ENCODE results near the gene LPIN3.

LPIN3 gene

GRCh38 chr20:41373931-41374920 is 33.6 kb downstream of the LPIN3 start:
- H3K27me3 ChIP-seq (replicated peaks in 2 of 5; ENCODE audit: control insufficient read depth in 4 of 5, insufficient read depth in 5 of 5, low read length in 4 of 5) = peaks cover 3 to 91% (median 21%) of the 10 kb centered on the region in 5 experiments
- no peak overlapping the region for H3K27ac ChIP-seq (ENCODE audit: insufficient read depth in 1 of 2, low read depth in 1 of 2, low read length in 2 of 2, poor library complexity in 1 of 2, severe bottlenecking in 2 of 2)
- H3K9me3 ChIP-seq (ENCODE audit: control extremely low read depth in 1 of 5, control insufficient read depth in 4 of 5, insufficient read depth in 2 of 5, low read depth in 1 of 5, low read length in 4 of 5) = peaks cover 0 to 22% (median 16%) of the 10 kb centered on the region in 5 experiments
- ChIA-PET POLR2A (interaction anchor here (0.7 kb wide), 1 partner anchor 30 kb away, joined by 3 read pairs; no protein-coding TSS in a partner anchor), CTCF (no interaction called here)
- DNase-seq = no peak
- H3K4me1 ChIP-seq (ENCODE audit: control extremely low read depth in 1 of 4, control insufficient read depth in 4 of 4, insufficient read depth in 4 of 4, low read length in 3 of 4) = no peaks in the 10 kb centered on the region
- no peaks in the 10 kb centered on the region for H3K36me3 ChIP-seq (ENCODE audit: control insufficient read depth in 4 of 4, insufficient read depth in 4 of 4, low read length in 3 of 4)
- WGBS (ENCODE audit: insufficient coverage) = 98% methylated on average over 6 of the region's 9 CpGs
- no peak overlapping the region for H3K4me3 ChIP-seq (ENCODE audit: control insufficient read depth in 1 of 7, extremely low read depth in 1 of 7, insufficient read depth in 4 of 7, low read depth in 2 of 7, low read length in 6 of 7)

- peaks cover 0 to 91% (median 22%) of the 10 kb centered on the region in 5 experiments for H3K27me3 ChIP-seq (replicated peaks in 2 of 5; ENCODE audit: control insufficient read depth in 4 of 5, insufficient read depth in 5 of 5, low read length in 4 of 5)
- POLR2A ChIA-PET = no interaction called here
- CTCF ChIA-PET = no interaction called here
- no peak for DNase-seq
- H3K4me3 ChIP-seq (ENCODE audit: control insufficient read depth in 1 of 7, extremely low read depth in 1 of 7, insufficient read depth in 4 of 7, low read depth in 2 of 7, low read length in 6 of 7) = no peak overlapping the region
- peaks cover 1 to 10% (median 4%) of the 10 kb centered on the region in 4 experiments for H3K4me1 ChIP-seq (ENCODE audit: control extremely low read depth in 1 of 4, control insufficient read depth in 4 of 4, insufficient read depth in 4 of 4, low read length in 3 of 4)
- H3K36me3 ChIP-seq (ENCODE audit: control insufficient read depth in 4 of 4, insufficient read depth in 4 of 4, low read length in 3 of 4) = no peaks in the 10 kb centered on the region
- peaks cover 0 to 19% (median 15%) of the 10 kb centered on the region in 5 experiments for H3K9me3 ChIP-seq (ENCODE audit: control extremely low read depth in 1 of 5, control insufficient read depth in 4 of 5, insufficient read depth in 2 of 5, low read depth in 1 of 5, low read length in 4 of 5)
- H3K27ac ChIP-seq (ENCODE audit: insufficient read depth in 1 of 2, low read depth in 1 of 2, low read length in 2 of 2, poor library complexity in 1 of 2, severe bottlenecking in 2 of 2) = no peak overlapping the region
- 82% methylated on average over 7 of the region's 9 CpGs for WGBS (ENCODE audit: insufficient coverage)
Measured at GRCh38 chr20:41375846-41376245, 35.2 kb downstream of the LPIN3 start.

GRCh38 chr20:41376349-41376748 is 35.7 kb downstream of the LPIN3 start:
- Histone ChIP-seq H3K4me1 (ENCODE audit: control extremely low read depth in 1 of 4, control insufficient read depth in 4 of 4, insufficient read depth in 4 of 4, low read length in 3 of 4) (peaks cover 3 to 11% (median 4%) of the 10 kb centered on the region in 4 experiments), H3K9me3 (ENCODE audit: control extremely low read depth in 1 of 5, control insufficient read depth in 4 of 5, insufficient read depth in 2 of 5, low read depth in 1 of 5, low read length in 4 of 5) (peaks cover 0 to 14% (median 10%) of the 10 kb centered on the region in 5 experiments), H3K4me3 (ENCODE audit: control insufficient read depth in 1 of 7, extremely low read depth in 1 of 7, insufficient read depth in 4 of 7, low read depth in 2 of 7, low read length in 6 of 7) (no peak overlapping the region), H3K27ac (ENCODE audit: insufficient read depth in 1 of 2, low read depth in 1 of 2, low read length in 2 of 2, poor library complexity in 1 of 2, severe bottlenecking in 2 of 2) (no peak overlapping the region), H3K27me3 (replicated peaks in 2 of 5; ENCODE audit: control insufficient read depth in 4 of 5, insufficient read depth in 5 of 5, low read length in 4 of 5) (peaks cover 0 to 91% (median 23%) of the 10 kb centered on the region in 5 experiments), H3K36me3 (ENCODE audit: control insufficient read depth in 4 of 4, insufficient read depth in 4 of 4, low read length in 3 of 4) (no peaks in the 10 kb centered on the region)
- DNase-seq = no peak
- 97% methylated on average over 3 of the region's 5 CpGs for WGBS (ENCODE audit: insufficient coverage)
- ChIA-PET POLR2A (no interaction called here), CTCF (no interaction called here)

GRCh38 chr20:41377275-41377674 is 36.7 kb downstream of the LPIN3 start:
- H3K4me3 ChIP-seq (ENCODE audit: control insufficient read depth in 1 of 7, extremely low read depth in 1 of 7, insufficient read depth in 4 of 7, low read depth in 2 of 7, low read length in 6 of 7) = no peak overlapping the region
- POLR2A ChIA-PET = no interaction called here
- CTCF ChIA-PET = no interaction called here
- WGBS (ENCODE audit: insufficient coverage) = 46% methylated on average over 3 of the region's 6 CpGs
- H3K4me1 ChIP-seq (ENCODE audit: control extremely low read depth in 1 of 4, control insufficient read depth in 4 of 4, insufficient read depth in 4 of 4, low read length in 3 of 4) = peaks cover 3 to 11% (median 4%) of the 10 kb centered on the region in 4 experiments
- H3K27ac ChIP-seq (ENCODE audit: insufficient read depth in 1 of 2, low read depth in 1 of 2, low read length in 2 of 2, poor library complexity in 1 of 2, severe bottlenecking in 2 of 2) = no peak overlapping the region
- H3K36me3 ChIP-seq (ENCODE audit: control insufficient read depth in 4 of 4, insufficient read depth in 4 of 4, low read length in 3 of 4) = no peaks in the 10 kb centered on the region
- no peak for DNase-seq
- peaks cover 0 to 81% (median 23%) of the 10 kb centered on the region in 5 experiments for H3K27me3 ChIP-seq (replicated peaks in 2 of 5; ENCODE audit: control insufficient read depth in 4 of 5, insufficient read depth in 5 of 5, low read length in 4 of 5)
- H3K9me3 ChIP-seq (ENCODE audit: control extremely low read depth in 1 of 5, control insufficient read depth in 4 of 5, insufficient read depth in 2 of 5, low read depth in 1 of 5, low read length in 4 of 5) = peaks cover 0 to 4% (median 3%) of the 10 kb centered on the region in 5 experiments

- ChIA-PET POLR2A (no interaction called here), CTCF (interaction anchor here (1.2 kb wide), 1 partner anchor 24 kb away, joined by 3 read pairs; no protein-coding TSS in a partner anchor)
- Histone ChIP-seq H3K27me3 (replicated peaks in 2 of 5; ENCODE audit: control insufficient read depth in 4 of 5, insufficient read depth in 5 of 5, low read length in 4 of 5) (peaks cover 0 to 77% (median 30%) of the 10 kb centered on the region in 5 experiments), H3K27ac (ENCODE audit: insufficient read depth in 1 of 2, low read depth in 1 of 2, low read length in 2 of 2, poor library complexity in 1 of 2, severe bottlenecking in 2 of 2) (no peak overlapping the region), H3K4me3 (ENCODE audit: control insufficient read depth in 1 of 7, extremely low read depth in 1 of 7, insufficient read depth in 4 of 7, low read depth in 2 of 7, low read length in 6 of 7) (no peak overlapping the region), H3K36me3 (ENCODE audit: control insufficient read depth in 4 of 4, insufficient read depth in 4 of 4, low read length in 3 of 4) (no peaks in the 10 kb centered on the region), H3K4me1 (ENCODE audit: control extremely low read depth in 1 of 4, control insufficient read depth in 4 of 4, insufficient read depth in 4 of 4, low read length in 3 of 4) (peaks cover 3 to 11% (median 4%) of the 10 kb centered on the region in 4 experiments), H3K9me3 (ENCODE audit: control extremely low read depth in 1 of 5, control insufficient read depth in 4 of 5, insufficient read depth in 2 of 5, low read depth in 1 of 5, low read length in 4 of 5) (peaks cover 0 to 5% (median 0%) of the 10 kb centered on the region in 5 experiments)
- 20% methylated on average over 1 of the region's 2 CpGs for WGBS (ENCODE audit: insufficient coverage)
- DNase-seq = peak; percentile 17 to 63 (median 63)
Measured at GRCh38 chr20:41379551-41379950, 38.9 kb downstream of the LPIN3 start.

- Histone ChIP-seq H3K36me3 (ENCODE audit: control insufficient read depth in 4 of 4, insufficient read depth in 4 of 4, low read length in 3 of 4) (no peaks in the 10 kb centered on the region), H3K27me3 (replicated peaks in 2 of 5; ENCODE audit: control insufficient read depth in 4 of 5, insufficient read depth in 5 of 5, low read length in 4 of 5) (peaks cover 0 to 66% (median 30%) of the 10 kb centered on the region in 5 experiments), H3K4me1 (ENCODE audit: control extremely low read depth in 1 of 4, control insufficient read depth in 4 of 4, insufficient read depth in 4 of 4, low read length in 3 of 4) (peaks cover 3 to 11% (median 4%) of the 10 kb centered on the region in 4 experiments), H3K9me3 (ENCODE audit: control extremely low read depth in 1 of 5, control insufficient read depth in 4 of 5, insufficient read depth in 2 of 5, low read depth in 1 of 5, low read length in 4 of 5) (peaks cover 0 to 5% (median 0%) of the 10 kb centered on the region in 5 experiments), H3K4me3 (ENCODE audit: control insufficient read depth in 1 of 7, extremely low read depth in 1 of 7, insufficient read depth in 4 of 7, low read depth in 2 of 7, low read length in 6 of 7) (no peak overlapping the region), H3K27ac (ENCODE audit: insufficient read depth in 1 of 2, low read depth in 1 of 2, low read length in 2 of 2, poor library complexity in 1 of 2, severe bottlenecking in 2 of 2) (no peak overlapping the region)
- ChIA-PET POLR2A (no interaction called here), CTCF (no interaction called here)
- WGBS (ENCODE audit: insufficient coverage) = 77% methylated on average over 7 of the region's 12 CpGs
- no peak for DNase-seq
Measured at GRCh38 chr20:41380551-41381193, 40.1 kb downstream of the LPIN3 start.
